ENCODE results near the gene AIG1.

AIG1 gene

GRCh38 chr6:143099647-143100046, 39.0 kb downstream of the AIG1 start:
- H3K4me3 ChIP-seq (ENCODE audit: low read depth, low read length): no peak overlapping the region
- TF ChIP-seq, protein P1, sequence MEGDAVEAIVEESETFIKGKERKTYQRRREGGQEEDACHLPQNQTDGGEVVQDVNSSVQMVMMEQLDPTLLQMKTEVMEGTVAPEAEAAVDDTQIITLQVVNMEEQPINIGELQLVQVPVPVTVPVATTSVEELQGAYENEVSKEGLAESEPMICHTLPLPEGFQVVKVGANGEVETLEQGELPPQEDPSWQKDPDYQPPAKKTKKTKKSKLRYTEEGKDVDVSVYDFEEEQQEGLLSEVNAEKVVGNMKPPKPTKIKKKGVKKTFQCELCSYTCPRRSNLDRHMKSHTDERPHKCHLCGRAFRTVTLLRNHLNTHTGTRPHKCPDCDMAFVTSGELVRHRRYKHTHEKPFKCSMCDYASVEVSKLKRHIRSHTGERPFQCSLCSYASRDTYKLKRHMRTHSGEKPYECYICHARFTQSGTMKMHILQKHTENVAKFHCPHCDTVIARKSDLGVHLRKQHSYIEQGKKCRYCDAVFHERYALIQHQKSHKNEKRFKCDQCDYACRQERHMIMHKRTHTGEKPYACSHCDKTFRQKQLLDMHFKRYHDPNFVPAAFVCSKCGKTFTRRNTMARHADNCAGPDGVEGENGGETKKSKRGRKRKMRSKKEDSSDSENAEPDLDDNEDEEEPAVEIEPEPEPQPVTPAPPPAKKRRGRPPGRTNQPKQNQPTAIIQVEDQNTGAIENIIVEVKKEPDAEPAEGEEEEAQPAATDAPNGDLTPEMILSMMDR (IDR thresholded peaks at IDR 0.05; ENCODE audit: low read depth, low read length): no peak

- no peak overlapping the region for H3K4me3 ChIP-seq (ENCODE audit: low read depth, low read length)
- TF ChIP-seq, protein P1 (IDR thresholded peaks at IDR 0.05; ENCODE audit: low read depth, low read length): no peak
These were observed 39.7 kb downstream of the AIG1 start for GRCh38 chr6:143100429-143100828.

DNA sequence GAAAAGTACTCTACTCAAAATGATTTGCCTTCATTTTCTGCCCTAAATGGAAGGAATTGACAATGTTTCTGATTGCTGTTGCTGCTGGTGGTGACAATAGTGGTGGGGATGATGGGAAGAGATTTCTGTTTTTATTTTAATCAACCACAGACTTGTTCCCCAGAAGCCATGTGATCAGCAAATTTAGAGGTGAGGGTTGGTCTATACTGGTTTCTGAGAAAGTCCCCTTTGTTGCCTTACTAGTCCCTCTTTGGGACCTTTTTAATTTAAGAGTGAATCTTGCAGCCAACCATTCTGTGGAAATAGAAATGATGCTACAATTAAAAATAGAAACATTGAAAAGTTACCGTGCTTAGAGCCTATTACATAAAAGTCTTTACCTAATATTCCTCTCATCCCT, 43.2 kb downstream of the AIG1 start:
- no peak overlapping the region for H3K4me3 ChIP-seq (ENCODE audit: low read depth, low read length)
- TF ChIP-seq, protein P1 (IDR thresholded peaks at IDR 0.05; ENCODE audit: low read depth, low read length): no peak

DNA sequence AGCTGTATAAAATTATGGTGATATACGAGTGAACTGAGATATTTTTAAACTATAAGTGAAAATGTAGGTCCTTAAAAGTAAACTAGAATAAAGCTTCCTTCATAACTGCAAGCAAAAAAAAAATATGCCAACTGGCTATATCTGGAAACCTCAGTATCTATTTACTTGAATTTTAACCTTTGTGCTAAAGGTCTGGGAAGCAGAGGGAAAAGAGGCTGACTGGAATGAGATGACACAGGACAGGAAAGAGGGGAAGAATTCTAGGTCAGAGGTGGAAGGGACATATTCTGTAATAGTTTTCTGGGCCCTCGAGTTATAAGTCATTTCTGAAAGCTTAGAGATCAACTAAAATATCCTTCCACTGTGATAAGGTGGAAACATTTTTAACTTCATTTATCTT, 46.8 kb downstream of the AIG1 start:
- TF ChIP-seq, protein P1 (IDR thresholded peaks at IDR 0.05; ENCODE audit: low read depth, low read length): no peak
- H3K4me3 ChIP-seq (ENCODE audit: low read depth, low read length): no peak overlapping the region

DNA sequence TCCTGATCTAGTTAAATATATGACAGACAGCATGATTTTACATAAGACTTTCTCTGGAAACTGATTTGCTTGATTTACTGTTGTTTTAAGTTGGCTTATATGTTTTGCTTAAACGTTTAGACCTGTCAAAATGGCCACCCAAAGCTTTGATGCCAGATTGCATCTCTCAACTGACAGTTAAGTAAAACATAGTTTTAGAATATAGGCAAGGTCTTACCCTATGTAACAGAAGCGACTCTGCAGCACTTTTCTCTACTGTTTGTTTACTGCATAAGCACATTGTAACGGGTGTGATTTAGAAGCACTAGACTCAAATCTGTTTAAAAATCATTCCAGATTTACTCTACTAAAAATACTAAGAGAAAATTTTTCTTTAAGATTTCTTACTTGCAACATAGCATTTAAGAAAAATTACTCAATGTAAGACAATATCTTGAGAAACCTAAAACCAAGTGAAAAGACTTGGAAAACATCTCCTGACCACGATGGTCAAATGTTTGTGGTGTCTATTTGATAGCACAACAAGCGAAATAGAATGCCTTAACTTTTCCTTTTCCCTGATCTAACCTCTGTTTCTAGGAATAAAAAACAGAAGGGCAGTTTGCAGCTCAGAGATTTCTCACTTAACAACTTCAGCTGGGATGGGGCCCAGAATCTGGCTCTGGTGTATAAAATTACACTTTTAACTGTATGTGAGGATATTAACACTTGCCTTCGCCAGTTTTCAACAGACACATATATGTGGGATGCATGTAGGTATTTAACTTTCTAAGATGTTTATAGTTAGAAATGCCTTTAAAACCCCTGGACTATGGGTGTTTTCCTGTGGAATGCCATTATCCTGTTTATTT, 47.4 kb downstream of the AIG1 start:
- no peak overlapping the region for H3K4me3 ChIP-seq (ENCODE audit: low read depth, low read length)
- TF ChIP-seq, protein P1 (IDR thresholded peaks at IDR 0.05; ENCODE audit: low read depth, low read length): no peak

DNA sequence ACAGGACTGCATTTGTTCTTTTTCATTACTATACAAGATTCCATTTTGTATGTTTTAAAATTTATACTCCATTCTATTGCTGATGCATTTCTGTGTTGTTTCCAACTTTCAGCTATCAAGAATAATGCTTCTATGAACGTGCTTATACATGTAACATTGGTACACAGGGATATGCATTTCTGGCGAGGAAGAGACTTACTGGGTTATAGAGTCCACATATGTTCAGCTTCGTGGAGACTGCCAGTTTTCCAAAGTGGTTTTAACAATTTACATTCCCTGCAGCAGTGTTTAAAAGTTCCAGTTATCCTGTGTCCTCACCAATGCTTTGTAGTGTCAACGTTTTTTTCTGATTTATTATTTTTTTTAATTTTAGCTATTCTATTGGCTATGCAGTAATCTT, 48.5 kb downstream of the AIG1 start:
- TF ChIP-seq, protein P1 (IDR thresholded peaks at IDR 0.05; ENCODE audit: low read depth, low read length): no peak
- H3K4me3 ChIP-seq (ENCODE audit: low read depth, low read length): no peak overlapping the region

- no peak overlapping the region for H3K4me3 ChIP-seq (ENCODE audit: low read depth, low read length)
- TF ChIP-seq, protein P1 (IDR thresholded peaks at IDR 0.05; ENCODE audit: low read depth, low read length): no peak
These were observed 49.9 kb downstream of the AIG1 start for GRCh38 chr6:143110572-143110971.
